ENCODE measurements around the gene MYH3.

DNA sequence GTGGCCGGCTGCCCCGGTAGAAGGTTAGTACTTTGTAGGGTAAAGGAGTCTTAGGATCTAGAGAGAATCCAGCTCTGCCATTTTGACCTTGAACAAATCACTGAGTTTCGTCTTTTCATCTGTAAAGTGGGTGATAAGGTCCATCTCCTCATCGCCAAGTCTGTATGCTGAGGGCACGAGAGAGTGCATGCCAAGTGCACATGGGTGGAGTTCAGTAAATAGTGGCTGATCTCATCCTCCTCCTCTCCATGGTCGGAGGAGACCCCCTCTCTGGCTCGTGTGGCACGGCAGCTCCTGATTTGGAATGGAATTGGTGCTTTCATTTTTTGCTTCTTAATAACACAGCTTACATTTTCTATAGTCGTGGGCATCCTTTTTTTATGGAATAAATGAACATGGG lies 30.7 kb downstream of the MYH3 start:
- TF ChIP-seq CTCF (conservative IDR thresholded peaks at IDR 0.05), result no peak
- TF ChIP-seq ZFX (IDR thresholded peaks at IDR 0.05), result no peak

All from C4-2B (cell line).